DMS153 treated with DMSO at 0.1 percent for 48 hours (cell line): ENCODE results near the gene DCLRE1B.
"Not testable (repeated sequence)": the region's sequence is repeated elsewhere in the genome, so short reads cannot be mapped to it uniquely, and the experiment has no call there.

Experiments used
- DNase-seq: peaks from one replicate; lab custom pipeline; 2025; ENCODE audit not compliant: unreplicated experiment; lab: John Stamatoyannopoulos, UW

Gene DCLRE1B

GRCh38 chr1:113946112-113946511 is 41.0 kb downstream of the DCLRE1B start:
- DNase-seq, result no peak

- DNase-seq, result no peak
These were observed 41.7 kb downstream of the DCLRE1B start for GRCh38 chr1:113946678-113947387.

- DNase-seq, result no peak
These were observed 42.4 kb downstream of the DCLRE1B start for GRCh38 chr1:113947388-113948107.

- DNase-seq, result not testable (repeated sequence)
These were observed 43.0 kb downstream of the DCLRE1B start for GRCh38 chr1:113948151-113948550.

GRCh38 chr1:113949007-113949406 is 43.9 kb downstream of the DCLRE1B start:
- DNase-seq, result no peak

- DNase-seq, result no peak
These were observed 45.8 kb downstream of the DCLRE1B start for GRCh38 chr1:113950908-113951307.

- DNase-seq, result no peak
These were observed 46.6 kb downstream of the DCLRE1B start for GRCh38 chr1:113951719-113952118.

- no peak for DNase-seq
These were observed 52.9 kb downstream of the DCLRE1B start for GRCh38 chr1:113957984-113958383.

- no peak for DNase-seq
These were observed 53.6 kb downstream of the DCLRE1B start for GRCh38 chr1:113958691-113959090.

- no peak for DNase-seq
These were observed 58.3 kb downstream of the DCLRE1B start for GRCh38 chr1:113963281-113963906.
